Activated naive CD4-positive, alpha-beta T cell treated with anti-CD3 and anti-CD28 coated beads, Interleukin-2, amount 10 ng/mL, durations not matched to agents 7 days and 5 days (primary cell): Measurements from ENCODE around the gene MADD.

Experiments
- CTCF ChIA-PET: fragments of 350-600 bp; sonication (Branson Sonifier 250); formaldehyde crosslinking; loops from one replicate; lab custom pipeline; 2021; ENCODE audit warnings: antibody characterized with exemption; lab: Charles Lee
- DNase-seq: peaks from one replicate; pipeline ENCODE4 v3.0.0-alpha.2; 2020
- H3K27ac Mint-ChIP-seq: one replicate; pipeline ENCODE4 v1.8.0; 2021; ENCODE audit warnings: mild to moderate bottlenecking, moderate library complexity, mixed read lengths
- H3K27me3 Mint-ChIP-seq: one replicate; pipeline ENCODE4 v1.8.0; 2021; ENCODE audit warnings: mild to moderate bottlenecking, mixed read lengths
- H3K36me3 Mint-ChIP-seq: one replicate; pipeline ENCODE4 v1.8.0; 2021; ENCODE audit warnings: mixed read lengths
- H3K4me1 Mint-ChIP-seq: one replicate; pipeline ENCODE4 v1.8.0; 2021; ENCODE audit warnings: mixed read lengths
- H3K4me3 Mint-ChIP-seq: one replicate; pipeline ENCODE4 v1.8.0; 2021; ENCODE audit warnings: mild to moderate bottlenecking, moderate library complexity, mixed read lengths
- H3K9me3 Mint-ChIP-seq: one replicate; pipeline ENCODE4 v1.8.0; 2021; ENCODE audit warnings: mixed read lengths

Gene MADD

DNA sequence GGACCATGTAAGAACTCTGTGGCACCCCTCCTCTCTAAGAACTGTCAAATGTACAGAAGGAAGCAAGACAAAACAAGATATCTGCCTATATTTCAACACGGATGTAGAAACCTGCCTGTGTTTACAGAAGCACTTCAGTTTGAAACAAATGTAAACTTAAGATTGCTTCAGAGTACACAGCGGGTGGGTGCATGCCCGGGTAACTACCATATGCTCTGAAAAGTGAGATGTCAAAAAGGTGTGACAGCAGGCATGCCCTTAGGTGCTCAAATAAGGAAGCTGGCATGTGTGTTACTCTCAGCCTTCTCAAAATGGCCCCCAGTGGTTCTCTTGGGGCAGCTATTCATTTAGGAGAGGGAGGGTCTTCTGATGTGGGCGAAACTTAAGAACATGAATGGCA, 26.5 kb upstream of the MADD start:
- peaks cover 16% of the 10 kb centered on the region for H3K4me1 Mint-ChIP-seq
- H3K36me3 Mint-ChIP-seq, result peaks cover 64% of the 10 kb centered on the region
- H3K27ac Mint-ChIP-seq, result no peak overlapping the region
- CTCF ChIA-PET, result interaction anchor here (1.9 kb wide), 1 partner anchor 168 kb away, joined by 4 read pairs; no protein-coding TSS in a partner anchor
- H3K9me3 Mint-ChIP-seq, result no peaks in the 10 kb centered on the region
- H3K4me3 Mint-ChIP-seq, result no peak overlapping the region
- H3K27me3 Mint-ChIP-seq, result no peaks in the 10 kb centered on the region
- DNase-seq, result no peak

DNA sequence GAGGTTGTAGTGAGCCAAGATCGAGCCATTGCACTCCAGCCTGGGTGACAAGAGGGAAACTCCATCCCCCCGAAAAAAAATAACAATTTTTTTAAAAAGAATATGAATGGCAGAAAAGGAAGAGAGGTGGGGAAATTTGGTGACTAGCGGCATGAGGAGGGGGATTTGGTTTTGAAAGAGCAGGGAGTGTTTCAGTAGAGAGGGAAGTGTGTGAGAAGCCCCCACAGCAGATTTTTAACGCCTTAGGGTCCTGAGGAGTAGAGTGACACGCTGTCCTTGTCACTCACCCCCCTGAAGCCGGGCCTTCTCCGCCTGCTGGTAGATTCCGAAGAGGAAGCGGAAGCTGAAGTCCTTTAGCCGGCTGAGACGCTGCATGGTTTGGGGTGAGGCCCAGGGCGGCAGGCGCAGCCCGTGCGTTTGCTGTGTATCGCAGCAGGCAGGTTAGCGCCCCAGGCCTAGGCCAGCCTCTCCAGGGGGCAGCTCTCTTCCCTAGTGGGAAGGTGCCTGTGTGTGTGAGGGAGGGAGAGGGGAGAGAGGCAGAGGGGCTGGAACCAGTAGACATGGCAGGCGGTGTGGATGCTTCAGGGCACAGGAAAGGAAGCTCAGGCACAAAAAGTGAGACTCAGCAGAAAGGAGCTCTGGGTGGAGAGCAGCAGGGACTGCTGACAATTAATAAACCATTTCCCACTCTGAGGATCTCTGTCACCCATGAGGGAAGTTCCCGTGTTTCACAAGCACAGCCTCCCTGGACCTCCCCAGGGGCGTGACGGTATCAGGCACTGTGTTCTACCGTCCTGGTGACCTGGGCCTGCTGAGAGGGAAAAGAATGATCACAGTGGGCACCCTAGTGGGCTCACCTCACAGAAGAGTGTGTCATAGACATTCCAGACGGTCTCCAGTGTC, 25.2 kb upstream of the MADD start:
- H3K9me3 Mint-ChIP-seq, result no peaks in the 10 kb centered on the region
- CTCF ChIA-PET, result interaction anchor here (1.9 to 6.0 kb wide), 2 partner anchors 14 to 167 kb away, joined by 4 to 39 read pairs; partner anchors contain the start of gene NR1H3
- H3K27me3 Mint-ChIP-seq, result no peaks in the 10 kb centered on the region
- H3K36me3 Mint-ChIP-seq, result peaks cover 58% of the 10 kb centered on the region
- no peak overlapping the region for H3K27ac Mint-ChIP-seq
- H3K4me1 Mint-ChIP-seq, result peaks cover 28% of the 10 kb centered on the region
- no peak overlapping the region for H3K4me3 Mint-ChIP-seq
- DNase-seq, result no peak

DNA sequence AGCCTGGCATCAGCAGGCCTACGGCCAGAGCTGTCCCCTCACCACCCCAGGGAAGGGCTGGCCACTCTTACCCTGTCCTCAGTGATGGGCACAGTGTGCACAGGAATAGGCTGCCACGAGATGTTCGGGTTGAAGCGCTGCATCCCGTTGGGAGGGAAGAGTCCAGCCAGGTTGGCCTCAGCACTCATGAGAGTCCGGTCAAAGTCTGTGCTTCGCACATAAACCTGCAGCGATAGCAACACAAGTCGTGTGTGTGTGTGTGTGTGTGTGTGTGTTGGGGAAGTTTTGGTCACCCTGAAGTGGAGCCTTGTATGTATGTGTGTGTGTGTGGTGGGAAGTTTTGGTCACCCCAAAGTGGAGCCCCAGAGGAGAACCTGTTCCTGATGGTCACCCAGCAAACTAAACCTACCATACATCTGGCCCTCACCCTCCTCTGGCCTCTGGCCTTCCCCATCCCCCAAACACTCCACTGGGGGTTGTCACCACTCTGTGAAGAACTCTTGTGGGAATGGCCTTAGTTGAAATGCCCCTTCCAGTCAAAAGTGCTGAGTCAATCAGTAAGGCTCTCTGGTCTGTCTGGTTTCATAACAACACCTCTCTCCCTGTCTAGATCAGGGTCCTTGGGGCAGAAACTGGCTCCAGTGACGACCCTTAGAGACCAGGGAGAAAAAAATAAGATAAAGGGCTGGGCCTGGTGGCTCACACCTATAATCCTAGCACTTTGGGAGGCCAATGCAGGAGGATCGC, 24.1 kb upstream of the MADD start:
- Mint-ChIP-seq H3K36me3 (peaks cover 51% of the 10 kb centered on the region), H3K27me3 (no peaks in the 10 kb centered on the region), H3K4me3 (no peak overlapping the region), H3K27ac (no peak overlapping the region), H3K9me3 (no peaks in the 10 kb centered on the region), H3K4me1 (peaks cover 32% of the 10 kb centered on the region)
- DNase-seq, result no peak
- CTCF ChIA-PET, result interaction anchor here (3.8 to 6.0 kb wide), 2 partner anchors 10 to 13 kb away, joined by 15 to 39 read pairs; partner anchors contain the start of gene NR1H3

DNA sequence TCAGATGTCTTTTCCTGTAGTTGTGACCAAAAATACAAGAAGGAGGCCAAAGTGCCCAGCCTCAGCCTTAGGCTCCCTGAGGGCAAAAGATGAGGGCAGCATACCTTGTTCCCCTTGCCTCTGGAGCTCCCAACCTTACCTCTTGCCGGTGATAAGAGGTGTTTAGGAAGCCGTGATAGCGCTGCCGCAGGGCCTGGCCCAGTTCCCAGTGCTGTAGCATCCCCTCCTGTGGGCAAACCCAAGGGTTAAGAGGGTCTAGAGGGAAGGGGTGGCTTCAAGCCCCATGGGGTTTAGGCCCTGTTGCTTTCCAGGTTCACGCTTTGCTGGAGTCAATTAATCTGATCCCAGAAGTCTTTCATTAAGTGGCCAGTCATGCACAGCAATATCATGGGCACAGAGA, 22.4 kb upstream of the MADD start:
- H3K36me3 Mint-ChIP-seq, result peaks cover 39% of the 10 kb centered on the region
- CTCF ChIA-PET, result interaction anchor here (1.0 to 6.0 kb wide), 9 partner anchors 11 to 70 kb away, joined by 3 to 39 read pairs (median 8); partner anchors contain the start of gene NR1H3
- H3K4me1 Mint-ChIP-seq, result peaks cover 32% of the 10 kb centered on the region
- no peak overlapping the region for H3K27ac Mint-ChIP-seq
- H3K9me3 Mint-ChIP-seq, result no peaks in the 10 kb centered on the region
- H3K27me3 Mint-ChIP-seq, result no peaks in the 10 kb centered on the region
- H3K4me3 Mint-ChIP-seq, result peak overlapping the region; percentile 99
- DNase-seq, result no peak

DNA sequence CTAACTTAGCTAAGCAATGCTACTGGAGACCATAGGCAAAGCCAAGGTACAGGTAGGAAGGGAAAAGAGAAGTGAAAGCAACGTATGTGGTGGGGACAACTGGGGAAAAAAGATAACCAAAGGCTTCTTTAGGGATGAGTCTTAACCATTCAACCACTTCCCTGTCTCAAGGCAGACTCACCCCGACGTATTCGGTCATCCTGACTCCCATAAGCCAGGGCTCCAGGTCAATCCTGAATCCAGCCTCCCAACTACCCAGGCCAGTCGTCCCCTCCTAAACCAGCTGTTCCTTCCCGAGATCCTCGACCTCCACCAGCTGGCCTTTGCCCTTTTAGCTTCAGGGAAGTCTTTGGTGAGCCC, 21.6 kb upstream of the MADD start:
- H3K4me3 Mint-ChIP-seq, result peak overlapping the region; percentile 99
- no peak for DNase-seq
- H3K27me3 Mint-ChIP-seq, result no peaks in the 10 kb centered on the region
- H3K9me3 Mint-ChIP-seq, result no peaks in the 10 kb centered on the region
- CTCF ChIA-PET, result interaction anchor here (0.9 to 6.0 kb wide), 13 partner anchors 10 to 70 kb away, joined by 3 to 39 read pairs (median 6); partner anchors contain the start of genes DDB2 and NR1H3
- peak overlapping the region; percentile 97 for H3K27ac Mint-ChIP-seq
- H3K36me3 Mint-ChIP-seq, result peaks cover 33% of the 10 kb centered on the region
- peaks cover 32% of the 10 kb centered on the region for H3K4me1 Mint-ChIP-seq

DNA sequence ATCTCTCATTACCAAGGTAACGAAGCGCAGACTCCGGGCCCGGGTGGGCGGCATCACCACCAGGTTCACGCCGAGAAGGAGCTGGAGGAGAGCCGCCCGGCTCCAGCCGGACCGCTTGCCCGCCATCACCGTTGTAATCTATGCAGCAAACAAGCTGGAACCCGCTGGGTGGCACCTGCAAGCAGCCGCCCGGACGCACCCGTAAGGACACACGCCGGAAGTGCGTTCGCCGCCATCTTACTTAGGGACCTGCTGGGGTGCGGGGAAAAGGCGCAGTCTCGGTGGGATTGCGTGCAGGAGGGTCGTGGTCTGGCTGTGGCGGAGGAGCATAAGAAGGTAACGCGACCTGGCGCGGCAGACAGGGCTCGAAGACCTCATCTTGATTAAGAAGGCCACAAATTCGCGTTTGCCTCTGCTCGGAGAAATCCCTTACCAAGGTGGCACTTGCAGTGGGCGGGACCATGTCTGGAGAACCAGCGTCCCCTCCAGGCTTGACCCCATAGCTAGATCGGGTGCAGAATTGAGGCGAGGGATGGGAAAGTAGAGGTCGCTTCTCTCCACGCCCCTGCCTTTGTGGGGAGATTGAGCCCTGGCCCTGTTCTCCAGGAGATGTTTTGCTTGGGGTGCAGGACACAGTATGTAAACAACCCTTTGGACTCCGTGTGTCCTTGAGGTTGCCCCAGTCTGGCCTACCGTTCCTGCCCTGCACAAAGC, 21.1 kb upstream of the MADD start, which contains the start of gene ACP2:
ACP2 (minus strand) TSS at position 151 of the 714 bp plus-strand sequence; CDS start at position 126, 25 bp downstream.
- H3K4me3 Mint-ChIP-seq, result peak within 1 kb of the TSS; percentile 99
- peaks cover 28% of the 10 kb centered on the region for H3K36me3 Mint-ChIP-seq
- peak within 1 kb of the TSS; percentile 97 for H3K27ac Mint-ChIP-seq

DNA sequence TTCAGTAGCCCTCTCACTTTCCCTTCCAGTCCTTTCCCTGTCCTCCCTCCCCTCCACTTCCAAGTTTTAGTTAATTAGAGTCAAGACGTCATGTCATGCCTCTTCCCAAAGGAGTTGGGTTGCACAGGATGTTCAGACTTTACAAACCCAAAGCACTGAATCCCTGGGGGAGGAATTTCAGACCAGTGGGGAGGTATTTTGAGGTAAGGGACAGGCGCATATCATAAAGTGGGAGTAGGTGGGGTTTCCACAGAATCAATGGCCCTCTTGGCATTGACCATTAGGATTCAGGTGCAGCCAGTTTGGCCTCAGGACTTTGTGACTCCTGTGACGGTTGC, 20.6 kb upstream of the MADD start:
- Mint-ChIP-seq H3K9me3 (no peaks in the 10 kb centered on the region), H3K27me3 (no peaks in the 10 kb centered on the region), H3K36me3 (peaks cover 27% of the 10 kb centered on the region), H3K27ac (peak overlapping the region; percentile 97), H3K4me1 (peaks cover 32% of the 10 kb centered on the region), H3K4me3 (peak overlapping the region; percentile 99)
- no peak for DNase-seq
- CTCF ChIA-PET, result interaction anchor here (1.3 to 6.0 kb wide), 8 partner anchors 9 to 72 kb away, joined by 3 to 39 read pairs (median 9); partner anchors contain the start of gene NR1H3

More for the DNA sequence above, 21.1 kb upstream of the MADD start, which contains the start of gene ACP2:
- Mint-ChIP-seq H3K27me3 (no peaks in the 10 kb centered on the region), H3K9me3 (no peaks in the 10 kb centered on the region), H3K4me1 (peaks cover 32% of the 10 kb centered on the region)
- peak; percentile 91 for DNase-seq
- CTCF ChIA-PET, result interaction anchor here (0.9 to 6.0 kb wide), 13 partner anchors 10 to 71 kb away, joined by 3 to 39 read pairs (median 6); partner anchors contain the start of genes DDB2 and NR1H3

DNA sequence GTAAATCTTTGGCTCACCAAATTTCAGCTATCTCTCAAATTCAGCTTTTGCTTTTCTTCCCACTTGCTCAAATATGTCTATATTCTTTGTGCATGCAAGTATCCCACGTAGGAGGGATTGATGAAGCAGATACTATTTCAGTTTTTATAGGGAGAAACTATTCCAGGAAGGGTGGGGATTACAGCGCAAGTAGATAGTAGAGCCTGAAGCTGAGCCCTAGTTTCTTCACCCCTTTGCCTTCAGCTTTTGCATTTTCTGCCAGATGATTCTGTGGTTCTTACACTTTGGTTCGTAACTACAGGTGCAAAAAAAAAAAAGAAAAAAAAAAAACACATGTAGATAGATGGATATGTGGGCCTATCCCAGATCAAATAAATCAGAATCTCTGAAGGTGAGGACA, 18.2 kb upstream of the MADD start:
- CTCF ChIA-PET, result interaction anchor here (1.0 kb wide), 1 partner anchor 8 kb away, joined by 4 read pairs; no protein-coding TSS in a partner anchor
- Mint-ChIP-seq H3K4me1 (peaks cover 31% of the 10 kb centered on the region), H3K27ac (no peak overlapping the region), H3K9me3 (no peaks in the 10 kb centered on the region), H3K4me3 (no peak overlapping the region), H3K27me3 (no peaks in the 10 kb centered on the region), H3K36me3 (peaks cover 9% of the 10 kb centered on the region)
- DNase-seq, result no peak

DNA sequence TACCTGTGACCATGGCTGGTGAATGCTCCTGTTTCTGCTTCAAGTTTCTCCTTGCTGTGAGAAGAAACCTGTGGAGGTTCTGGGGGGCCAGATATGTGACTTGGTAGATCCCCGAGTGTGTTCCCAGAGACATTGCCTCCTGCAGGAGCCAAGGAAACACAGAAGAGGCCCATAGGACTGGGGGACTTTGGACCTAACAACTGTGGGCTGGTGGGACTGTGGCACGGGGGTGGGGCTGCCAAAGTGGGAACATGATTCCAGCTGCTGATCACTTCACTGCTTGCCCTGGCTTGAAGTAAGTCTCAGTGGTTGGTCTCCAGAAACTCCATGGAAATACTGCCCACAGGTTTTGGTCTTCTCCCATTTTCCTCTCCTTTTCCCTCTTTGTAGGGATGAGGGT, 16.3 kb upstream of the MADD start:
- CTCF ChIA-PET, result interaction anchor here (1.3 kb wide), 1 partner anchor 19 kb away, joined by 4 read pairs; no protein-coding TSS in a partner anchor
- Mint-ChIP-seq H3K4me1 (peaks cover 18% of the 10 kb centered on the region), H3K27me3 (no peaks in the 10 kb centered on the region), H3K36me3 (peaks cover 1% of the 10 kb centered on the region), H3K27ac (no peak overlapping the region), H3K9me3 (no peaks in the 10 kb centered on the region), H3K4me3 (no peak overlapping the region)
- DNase-seq, result no peak

DNA sequence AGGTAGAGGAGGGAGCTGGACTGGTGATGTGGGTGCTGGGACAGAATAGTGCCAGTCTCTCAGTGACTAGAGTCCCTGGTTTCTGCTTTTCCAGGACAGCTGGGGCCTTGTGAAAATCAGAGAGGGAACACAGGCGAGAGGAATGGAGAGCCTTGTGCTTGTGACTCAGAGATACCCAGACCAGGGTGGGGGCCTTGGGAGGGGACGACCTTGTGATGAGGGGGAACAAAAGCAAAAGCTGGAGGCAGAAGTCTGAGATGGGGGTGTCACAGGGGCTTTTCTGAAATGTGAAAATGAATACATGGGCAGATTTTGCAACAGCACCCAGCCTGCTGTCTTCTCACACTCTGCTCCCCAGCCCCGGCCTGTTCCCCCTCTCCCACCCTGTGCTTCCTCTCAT, 15.5 kb upstream of the MADD start:
- Mint-ChIP-seq H3K9me3 (no peaks in the 10 kb centered on the region), H3K36me3 (peaks cover 1% of the 10 kb centered on the region), H3K4me3 (no peak overlapping the region), H3K27me3 (no peaks in the 10 kb centered on the region), H3K27ac (no peak overlapping the region), H3K4me1 (peaks cover 16% of the 10 kb centered on the region)
- CTCF ChIA-PET, result interaction anchor here (1.3 kb wide), 1 partner anchor 20 kb away, joined by 4 read pairs; no protein-coding TSS in a partner anchor
- no peak for DNase-seq

DNA sequence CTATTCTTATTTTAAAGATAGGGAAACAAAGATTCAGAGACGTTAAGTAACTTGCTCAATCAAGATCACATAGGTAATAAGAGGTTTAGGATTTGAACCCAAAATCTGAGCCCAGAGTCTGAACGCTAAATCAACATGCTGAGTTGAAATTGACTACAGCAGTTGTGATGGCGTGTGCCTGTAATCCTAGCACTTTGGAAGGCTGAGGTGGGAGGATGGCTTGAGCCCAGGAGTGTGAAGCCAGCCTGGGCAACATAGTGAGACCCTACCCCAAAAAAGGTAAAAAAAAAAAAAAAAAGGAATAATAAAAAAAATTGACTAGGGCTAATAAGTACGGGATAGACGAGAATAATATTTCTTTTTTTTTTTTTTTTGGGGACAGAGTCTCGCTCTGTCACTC, 13.6 kb upstream of the MADD start:
- CTCF ChIA-PET, result no interaction called here
- Mint-ChIP-seq H3K27ac (no peak overlapping the region), H3K9me3 (no peaks in the 10 kb centered on the region), H3K36me3 (peaks cover 1% of the 10 kb centered on the region), H3K4me1 (peaks cover 16% of the 10 kb centered on the region), H3K4me3 (no peak overlapping the region), H3K27me3 (no peaks in the 10 kb centered on the region)
- no peak for DNase-seq

DNA sequence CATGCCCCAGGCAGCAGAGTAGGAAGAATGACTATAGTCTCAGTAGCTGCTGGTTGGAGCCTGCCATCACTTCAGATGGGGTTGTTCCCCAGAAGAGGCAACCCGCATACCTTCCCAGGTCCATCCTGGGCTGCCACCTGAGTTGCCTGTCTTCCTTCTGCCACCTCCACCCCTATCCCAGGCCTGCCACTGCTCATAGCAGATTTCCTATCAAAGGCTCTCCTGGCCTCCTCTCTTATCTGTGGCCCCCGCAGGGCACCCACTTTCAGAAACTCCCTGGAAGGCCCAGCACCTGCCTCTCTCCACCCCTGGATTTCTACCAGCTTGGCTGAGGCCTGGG, 12.8 kb upstream of the MADD start:
- H3K9me3 Mint-ChIP-seq, result no peaks in the 10 kb centered on the region
- CTCF ChIA-PET, result interaction anchor here (0.9 to 3.9 kb wide), 5 partner anchors 10 to 77 kb away, joined by 3 to 39 read pairs (median 4); partner anchors contain the start of gene ACP2
- no peak for DNase-seq
- H3K36me3 Mint-ChIP-seq, result no peaks in the 10 kb centered on the region
- no peaks in the 10 kb centered on the region for H3K27me3 Mint-ChIP-seq
- no peak overlapping the region for H3K4me3 Mint-ChIP-seq
- H3K27ac Mint-ChIP-seq, result no peak overlapping the region
- H3K4me1 Mint-ChIP-seq, result peaks cover 16% of the 10 kb centered on the region

DNA sequence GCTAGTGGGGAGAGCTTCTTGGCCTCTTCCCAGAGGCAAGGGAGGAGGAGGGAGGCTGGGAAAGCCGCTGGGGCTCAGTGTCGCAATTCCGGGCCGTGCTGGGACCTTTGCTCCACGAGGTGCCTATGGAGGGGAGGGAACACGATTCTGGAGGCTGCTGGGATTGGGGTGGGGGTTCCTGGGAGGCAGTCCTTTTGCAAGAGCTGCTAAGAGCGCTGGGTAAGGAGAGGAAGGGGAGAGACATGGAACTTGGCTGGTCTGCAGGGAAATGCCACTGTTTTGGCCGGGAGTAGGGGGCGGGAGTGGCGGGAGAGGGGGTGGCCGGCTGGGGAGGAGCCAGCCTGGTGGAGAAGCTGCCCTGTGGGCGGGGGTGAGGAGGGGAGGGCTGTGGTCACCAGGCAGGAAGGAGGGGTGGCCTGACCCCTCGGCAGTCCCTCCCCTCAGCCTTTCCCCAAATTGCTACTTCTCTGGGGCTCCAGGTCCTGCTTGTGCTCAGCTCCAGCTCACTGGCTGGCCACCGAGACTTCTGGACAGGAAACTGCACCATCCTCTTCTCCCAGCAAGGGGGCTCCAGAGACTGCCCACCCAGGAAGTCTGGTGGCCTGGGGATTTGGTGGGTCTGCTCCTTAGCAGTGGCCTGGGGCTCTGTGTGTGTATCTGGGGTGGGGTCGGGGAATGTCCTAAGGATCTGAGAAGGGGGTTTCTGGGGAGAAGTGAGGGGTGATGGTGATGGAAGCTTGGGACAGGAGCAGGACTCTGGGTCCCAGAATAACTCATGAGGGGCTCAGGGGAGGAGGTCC, 12.2 kb upstream of the MADD start, which contains the start of gene NR1H3:
NR1H3 (plus strand) TSS at position 480 of the 800 bp plus-strand sequence. CDS start 1,221 bp downstream, outside the sequence.
- no peaks in the 10 kb centered on the region for H3K36me3 Mint-ChIP-seq
- no peaks in the 10 kb centered on the region for H3K27me3 Mint-ChIP-seq
- no peaks in the 10 kb centered on the region for H3K9me3 Mint-ChIP-seq
- H3K27ac Mint-ChIP-seq, result no peak within 1 kb of the TSS
- no peak within 1 kb of the TSS for H3K4me3 Mint-ChIP-seq
- H3K4me1 Mint-ChIP-seq, result peaks cover 16% of the 10 kb centered on the region
- CTCF ChIA-PET, result interaction anchor here (0.9 to 3.9 kb wide), 9 partner anchors 10 to 77 kb away, joined by 3 to 39 read pairs (median 4); partner anchors contain the start of gene ACP2
- DNase-seq, result no peak
